HG02763 (cell line): Measurements from ENCODE around the gene BAHCC1.

Experiments used
- ATAC-seq: cut with Tn5 transposase; IDR thresholded peaks from one replicate; pipeline ENCODE4 v1.9.1; 2021; ENCODE audit warnings: mild to moderate bottlenecking, moderate library complexity; ENCODE audit not compliant: unreplicated experiment

BAHCC1 gene

GRCh38 chr17:81440051-81440471 lies 44.8 kb downstream of the BAHCC1 start:
- no peak for ATAC-seq

- ATAC-seq = no peak
Observed at GRCh38 chr17:81440511-81441244, 45.4 kb downstream of the BAHCC1 start.

- ATAC-seq = no peak
Observed at GRCh38 chr17:81442791-81443190, 47.5 kb downstream of the BAHCC1 start.

GRCh38 chr17:81443269-81443668 lies 48.0 kb downstream of the BAHCC1 start:
- no peak for ATAC-seq

GRCh38 chr17:81444610-81445339 lies 49.5 kb downstream of the BAHCC1 start:
- no peak for ATAC-seq

- ATAC-seq = no peak
Observed at GRCh38 chr17:81445642-81446503, 50.6 kb downstream of the BAHCC1 start.

- no peak for ATAC-seq
Observed at GRCh38 chr17:81447331-81447933, 52.2 kb downstream of the BAHCC1 start.

- ATAC-seq = no peak
Observed at GRCh38 chr17:81448442-81448841, 53.2 kb downstream of the BAHCC1 start.

- ATAC-seq = no peak
Observed at GRCh38 chr17:81448950-81449349, 53.7 kb downstream of the BAHCC1 start.

- no peak for ATAC-seq
Observed at GRCh38 chr17:81449351-81449750, 54.1 kb downstream of the BAHCC1 start.

GRCh38 chr17:81451823-81452222 lies 56.6 kb downstream of the BAHCC1 start:
- ATAC-seq = no peak

GRCh38 chr17:81452551-81452950 lies 57.3 kb downstream of the BAHCC1 start:
- no peak for ATAC-seq

- ATAC-seq = no peak
Observed at GRCh38 chr17:81453076-81453475, 57.8 kb downstream of the BAHCC1 start.

GRCh38 chr17:81453712-81454111 lies 58.5 kb downstream of the BAHCC1 start:
- ATAC-seq = no peak

GRCh38 chr17:81454473-81454872 lies 59.2 kb downstream of the BAHCC1 start:
- ATAC-seq = no peak

- ATAC-seq = no peak
Observed at GRCh38 chr17:81455387-81455786, 60.1 kb downstream of the BAHCC1 start.

- ATAC-seq = no peak
Observed at GRCh38 chr17:81456091-81456490, 60.8 kb downstream of the BAHCC1 start.

GRCh38 chr17:81456798-81457197 lies 61.5 kb downstream of the BAHCC1 start:
- no peak for ATAC-seq

GRCh38 chr17:81457401-81457800 lies 62.1 kb downstream of the BAHCC1 start:
- no peak for ATAC-seq

- ATAC-seq = no peak
Observed at GRCh38 chr17:81457917-81458555, 62.8 kb downstream of the BAHCC1 start.

- ATAC-seq = no peak
Observed at GRCh38 chr17:81458628-81459027, 63.4 kb downstream of the BAHCC1 start.
